ENCODE results near the gene LSMEM2.

DNA sequence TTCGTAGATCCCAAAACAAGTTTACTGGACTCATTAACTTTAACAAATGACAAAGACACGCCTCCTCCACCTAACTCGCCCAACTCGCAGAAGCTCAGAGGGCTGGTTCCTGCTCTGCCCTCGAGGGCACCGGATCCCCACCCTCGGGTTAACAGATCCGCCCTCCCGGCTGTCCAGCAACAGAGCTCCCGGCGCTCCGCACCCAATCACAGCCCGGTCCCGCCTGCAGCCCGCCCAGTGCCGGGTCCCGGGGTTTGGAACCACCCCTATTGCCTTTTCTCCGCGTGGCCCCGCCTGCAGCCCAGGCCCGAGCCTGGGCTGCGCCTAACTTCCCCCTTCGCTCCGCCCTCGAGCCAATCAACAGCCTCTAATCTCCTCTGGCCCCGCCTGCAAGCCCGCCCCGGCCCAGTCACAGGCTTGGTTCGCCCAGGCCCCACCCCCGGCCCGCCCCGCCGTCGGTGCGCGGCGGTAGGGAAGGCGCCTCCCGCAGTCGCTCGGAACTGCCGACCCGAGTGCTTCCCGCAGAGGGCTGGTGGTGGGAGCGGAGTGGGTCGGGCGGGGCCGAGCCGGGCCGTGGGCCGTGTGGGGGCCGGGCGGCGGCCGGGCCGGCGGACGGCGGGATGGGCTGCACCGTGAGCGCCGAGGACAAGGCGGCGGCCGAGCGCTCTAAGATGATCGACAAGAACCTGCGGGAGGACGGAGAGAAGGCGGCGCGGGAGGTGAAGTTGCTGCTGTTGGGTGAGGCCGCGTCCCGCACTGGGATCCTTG, 43.0 kb upstream of the LSMEM2 start, which contains the start of gene GNAI2:
- TF ChIP-seq, protein P1, sequence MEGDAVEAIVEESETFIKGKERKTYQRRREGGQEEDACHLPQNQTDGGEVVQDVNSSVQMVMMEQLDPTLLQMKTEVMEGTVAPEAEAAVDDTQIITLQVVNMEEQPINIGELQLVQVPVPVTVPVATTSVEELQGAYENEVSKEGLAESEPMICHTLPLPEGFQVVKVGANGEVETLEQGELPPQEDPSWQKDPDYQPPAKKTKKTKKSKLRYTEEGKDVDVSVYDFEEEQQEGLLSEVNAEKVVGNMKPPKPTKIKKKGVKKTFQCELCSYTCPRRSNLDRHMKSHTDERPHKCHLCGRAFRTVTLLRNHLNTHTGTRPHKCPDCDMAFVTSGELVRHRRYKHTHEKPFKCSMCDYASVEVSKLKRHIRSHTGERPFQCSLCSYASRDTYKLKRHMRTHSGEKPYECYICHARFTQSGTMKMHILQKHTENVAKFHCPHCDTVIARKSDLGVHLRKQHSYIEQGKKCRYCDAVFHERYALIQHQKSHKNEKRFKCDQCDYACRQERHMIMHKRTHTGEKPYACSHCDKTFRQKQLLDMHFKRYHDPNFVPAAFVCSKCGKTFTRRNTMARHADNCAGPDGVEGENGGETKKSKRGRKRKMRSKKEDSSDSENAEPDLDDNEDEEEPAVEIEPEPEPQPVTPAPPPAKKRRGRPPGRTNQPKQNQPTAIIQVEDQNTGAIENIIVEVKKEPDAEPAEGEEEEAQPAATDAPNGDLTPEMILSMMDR (IDR thresholded peaks at IDR 0.05; ENCODE audit: insufficient read depth, low read length, poor library complexity, severe bottlenecking): no peak
- TF ChIP-seq EZH2phosphoT487 (conservative IDR thresholded peaks at IDR 0.05; ENCODE audit: low read length): no peak
